HG03565 (cell line): ENCODE data around the gene MAD1L1.

Source experiments
- ATAC-seq: cut with Tn5 transposase; IDR thresholded peaks from one replicate; pipeline ENCODE4 v1.9.1; 2021; ENCODE audit warnings: mild to moderate bottlenecking, moderate library complexity; ENCODE audit not compliant: unreplicated experiment

Gene MAD1L1

DNA sequence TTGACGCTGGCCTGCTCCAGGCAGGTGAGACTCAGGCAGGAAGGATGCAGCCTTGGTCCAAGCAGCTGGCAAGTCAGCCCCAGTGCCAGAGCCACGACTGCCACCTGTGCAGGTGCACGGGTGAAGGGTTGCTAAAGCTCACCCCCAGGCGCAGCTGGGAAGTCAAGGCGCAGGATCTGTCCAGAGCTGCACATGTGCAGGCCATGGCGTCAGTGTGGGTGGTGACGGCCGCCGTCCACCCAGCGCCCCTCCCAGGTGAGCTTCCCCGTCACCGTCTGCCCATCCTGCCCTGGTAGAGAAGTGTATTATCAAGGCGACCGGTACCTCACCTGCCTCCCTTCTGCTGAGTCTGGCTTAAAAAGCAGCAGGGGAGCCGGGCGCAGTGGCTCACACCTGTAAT, 110.1 kb downstream of the MAD1L1 start:
- no peak for ATAC-seq

DNA sequence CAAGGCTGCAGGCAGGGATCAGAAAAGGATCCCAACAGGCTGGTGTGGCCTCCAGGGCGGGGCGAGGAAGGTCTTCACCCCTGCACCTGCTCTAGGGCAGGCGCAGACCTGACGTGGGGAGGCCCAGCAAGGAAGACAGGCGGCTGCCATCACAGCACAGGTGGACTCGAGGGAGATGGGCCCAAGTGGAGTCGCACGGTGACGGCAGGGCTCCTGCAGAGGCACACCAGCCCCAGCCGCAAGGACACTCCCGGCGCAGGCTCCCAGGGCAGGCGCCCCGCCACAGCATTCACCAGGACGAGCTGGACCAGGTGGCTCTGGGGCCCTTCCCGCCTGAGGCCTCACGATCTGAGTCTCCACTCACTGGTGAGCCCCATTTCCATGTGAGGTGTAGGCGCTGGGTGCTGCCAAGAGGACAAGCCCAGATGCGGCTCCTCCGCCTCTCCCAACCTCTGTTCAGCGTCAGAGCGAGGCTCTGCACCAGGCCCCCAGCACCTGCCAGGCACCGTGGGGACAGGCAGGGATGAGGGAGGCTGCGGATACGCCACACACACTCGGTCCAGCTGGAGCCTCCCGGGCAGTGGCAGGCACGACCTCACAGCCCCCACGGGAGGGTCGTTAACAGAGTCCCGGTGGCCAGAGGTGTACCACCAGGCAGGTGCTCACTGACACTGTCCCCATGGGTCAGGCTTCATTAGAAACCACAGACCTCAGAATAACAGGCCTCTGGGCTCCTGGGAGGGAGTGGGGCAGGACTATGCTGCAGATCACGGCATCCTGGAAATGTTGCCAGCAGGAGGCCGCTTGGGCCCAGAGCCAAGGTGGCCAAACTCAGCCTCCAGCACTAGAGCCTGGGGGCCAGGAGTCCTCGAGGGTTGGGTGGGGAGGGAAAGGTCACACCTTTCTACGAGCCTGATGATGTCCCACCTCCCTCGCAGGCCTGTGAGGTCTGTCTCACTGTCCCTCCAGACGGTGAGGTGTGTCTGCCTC, 111.6 kb downstream of the MAD1L1 start:
- ATAC-seq, result no peak

DNA sequence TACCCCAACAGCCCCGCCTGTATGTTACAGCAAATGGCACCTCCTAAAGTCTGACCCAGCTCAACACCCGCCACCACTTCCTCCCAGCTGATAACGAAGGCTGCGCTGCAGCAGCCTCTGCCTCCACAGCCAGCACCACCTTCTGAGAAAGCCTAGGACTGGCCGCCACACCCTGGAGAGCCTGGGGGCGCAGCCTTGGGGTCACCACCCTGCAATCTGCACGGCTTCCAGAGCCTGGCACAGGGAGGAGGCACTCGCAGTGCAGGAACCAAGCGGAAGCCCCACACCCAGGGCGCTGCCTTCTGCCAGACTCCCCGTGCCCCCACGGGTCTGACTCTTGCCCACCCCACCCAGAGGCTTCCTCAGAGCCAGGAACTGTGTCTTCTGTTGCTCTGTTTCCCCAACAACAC, 112.5 kb downstream of the MAD1L1 start:
- ATAC-seq, result no peak

GRCh38 chr7:2118630-2119190, 114.0 kb downstream of the MAD1L1 start:
- no peak for ATAC-seq

DNA sequence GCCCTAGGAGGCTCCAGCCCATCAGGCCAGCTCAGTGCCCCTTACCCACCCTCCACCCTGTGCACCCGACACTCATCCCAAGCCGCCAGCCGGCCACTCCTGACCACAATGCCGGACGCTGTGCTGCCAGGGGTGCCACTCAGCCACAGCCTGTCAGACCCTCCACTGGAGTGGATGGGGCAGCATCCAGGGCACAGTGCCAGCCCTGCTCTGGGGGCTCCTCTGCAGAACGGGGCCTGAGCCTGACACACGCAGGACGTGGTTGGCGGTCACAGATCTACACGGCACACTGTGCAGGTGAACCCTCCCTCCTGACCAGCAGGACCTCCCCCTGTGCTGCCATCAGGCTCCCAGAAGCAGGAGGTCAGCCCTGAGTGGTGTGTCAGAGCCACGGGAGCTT, 114.7 kb downstream of the MAD1L1 start:
- no peak for ATAC-seq

DNA sequence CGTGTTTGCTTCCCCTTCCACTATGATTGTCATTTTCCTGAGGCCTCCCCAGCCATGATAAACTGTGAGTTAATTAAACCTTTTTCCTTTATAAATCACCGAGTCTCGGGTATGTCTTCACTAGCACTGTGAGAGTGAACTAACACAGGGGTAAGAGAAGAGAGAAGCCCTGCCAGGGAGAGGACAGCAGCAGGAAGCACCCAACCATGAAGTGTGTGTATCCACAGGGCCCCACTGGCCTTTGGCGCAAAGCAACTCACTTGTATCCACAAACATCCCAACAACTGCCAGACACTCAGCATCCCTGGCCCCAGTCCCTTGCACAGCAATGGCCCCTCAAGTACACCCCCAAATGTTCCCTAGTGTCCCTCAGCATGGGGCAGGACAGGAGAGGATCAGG, 115.1 kb downstream of the MAD1L1 start:
- no peak for ATAC-seq

DNA sequence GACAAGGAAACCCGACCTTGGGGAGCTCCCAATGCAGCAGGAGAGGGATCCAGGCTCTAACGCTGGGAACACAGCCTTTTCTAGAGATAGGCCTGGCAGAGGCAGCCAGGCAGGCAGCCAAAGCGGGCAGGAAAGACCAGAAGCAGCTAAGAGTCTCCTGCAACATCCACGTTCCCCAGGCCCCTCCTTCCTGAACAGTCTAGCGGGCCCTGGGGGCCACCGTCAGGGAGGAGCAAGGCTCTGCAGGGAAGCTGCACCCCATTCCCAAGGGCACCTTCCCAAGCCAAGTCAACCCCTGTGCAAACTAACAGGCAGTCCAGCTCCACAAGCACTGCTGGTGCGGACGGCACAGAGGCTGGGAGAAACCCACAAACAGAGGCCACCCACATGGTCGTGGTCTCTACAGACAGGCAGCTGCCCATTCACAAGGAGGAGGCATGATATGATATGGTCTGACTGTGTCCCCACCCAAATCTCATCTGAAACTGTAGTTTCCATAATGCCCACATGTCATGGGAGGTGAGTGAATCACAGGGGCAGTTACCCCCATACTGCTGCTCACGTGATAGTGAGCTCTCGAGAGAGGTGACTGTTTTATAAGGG, 115.7 kb downstream of the MAD1L1 start:
- ATAC-seq, result no peak

GRCh38 chr7:2116448-2116810, 116.3 kb downstream of the MAD1L1 start:
- ATAC-seq, result no peak

DNA sequence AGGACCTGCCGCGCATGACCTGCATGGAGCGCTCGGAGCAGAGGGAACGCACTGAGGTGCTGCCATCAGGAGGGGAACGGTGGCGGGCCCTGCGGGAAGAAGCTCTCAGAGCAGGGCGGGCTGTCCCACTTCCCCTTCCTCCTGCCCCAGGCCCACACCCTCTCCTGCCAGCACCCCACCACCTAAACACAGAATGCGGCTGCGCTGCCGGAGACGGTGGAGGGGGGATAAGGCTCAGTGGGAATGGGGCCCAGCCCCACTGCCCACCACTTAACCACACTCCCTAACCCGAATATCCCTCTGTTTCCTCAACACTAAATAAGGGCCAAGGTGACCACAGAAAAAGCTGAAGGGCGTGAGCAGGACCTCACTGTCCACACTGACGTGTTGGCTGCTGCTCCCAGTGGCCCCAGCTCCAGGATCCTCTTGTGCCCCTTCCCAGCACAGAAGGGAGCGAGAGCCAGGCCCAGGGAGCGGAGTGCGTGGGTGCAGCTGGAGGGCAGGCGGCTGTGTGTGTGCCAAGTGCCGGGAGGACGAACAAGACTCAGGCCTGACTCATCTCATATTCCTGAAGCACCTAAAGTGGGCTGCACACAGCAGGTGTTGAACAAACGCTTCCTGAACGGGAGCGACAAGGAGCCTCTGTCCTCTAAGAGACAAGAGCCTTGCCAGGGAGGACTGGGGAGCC, 116.8 kb downstream of the MAD1L1 start:
- no peak for ATAC-seq

DNA sequence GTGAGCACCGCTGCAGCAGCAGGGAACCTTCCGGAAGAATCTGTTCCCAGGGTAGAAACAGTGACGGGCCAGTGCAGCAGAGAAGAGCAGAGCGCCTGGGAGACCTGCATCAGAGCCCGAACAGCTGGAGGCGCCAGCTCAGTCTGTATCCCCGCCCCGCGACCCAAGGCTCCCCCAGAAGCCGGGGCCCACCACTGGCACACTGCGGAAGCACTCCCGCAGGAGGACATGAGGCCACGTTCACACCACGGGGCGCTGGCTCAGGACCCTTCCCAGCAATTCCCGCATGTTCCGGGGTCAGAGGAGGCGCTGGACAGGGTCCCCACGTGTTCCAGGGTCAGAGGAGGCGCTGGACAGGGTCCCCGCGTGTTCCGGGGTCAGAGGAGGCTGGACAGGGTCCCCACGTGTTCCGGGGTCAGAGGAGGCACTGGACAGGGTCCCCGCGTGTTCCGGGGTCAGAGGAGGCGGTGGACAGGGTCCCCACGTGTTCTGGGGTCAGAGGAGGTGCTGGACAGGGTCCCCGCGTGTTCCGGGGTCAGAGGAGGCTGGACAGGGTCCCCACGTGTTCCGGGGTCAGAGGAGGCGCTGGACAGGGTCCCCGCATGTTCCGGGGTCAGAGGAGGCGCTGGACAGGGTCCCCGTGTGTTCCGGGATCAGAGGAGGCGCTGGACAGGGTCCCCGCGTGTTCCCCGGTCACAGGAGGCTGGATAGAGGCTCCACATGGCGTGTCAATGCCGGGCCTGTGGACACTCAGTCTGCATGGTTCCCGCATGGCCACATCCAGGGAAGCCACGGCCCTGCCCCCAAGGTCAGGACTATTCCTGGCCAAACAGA, 117.6 kb downstream of the MAD1L1 start:
- no peak for ATAC-seq

DNA sequence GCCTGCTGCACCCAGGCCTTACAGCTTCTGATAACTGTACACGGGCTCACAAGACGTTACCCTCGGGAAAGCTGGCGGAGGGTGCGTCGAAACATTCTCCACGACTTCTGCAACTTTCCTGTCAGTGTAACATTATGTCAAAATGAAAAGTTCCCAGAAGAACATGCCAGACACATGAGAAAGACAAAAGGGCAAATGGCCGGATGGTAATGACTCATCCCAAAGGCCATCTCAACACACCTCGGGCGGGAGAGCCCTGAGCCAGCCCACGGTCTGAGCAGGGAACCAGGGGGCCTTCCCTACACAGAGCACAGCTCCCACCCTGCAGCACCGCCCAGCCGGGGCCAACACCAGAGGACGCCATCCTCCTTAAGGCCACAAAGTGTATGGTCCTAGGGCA, 118.7 kb downstream of the MAD1L1 start:
- no peak for ATAC-seq

GRCh38 chr7:2112261-2113198, 120.2 kb downstream of the MAD1L1 start:
- no peak for ATAC-seq

GRCh38 chr7:2111568-2111967, 121.2 kb downstream of the MAD1L1 start:
- ATAC-seq, result no peak

DNA sequence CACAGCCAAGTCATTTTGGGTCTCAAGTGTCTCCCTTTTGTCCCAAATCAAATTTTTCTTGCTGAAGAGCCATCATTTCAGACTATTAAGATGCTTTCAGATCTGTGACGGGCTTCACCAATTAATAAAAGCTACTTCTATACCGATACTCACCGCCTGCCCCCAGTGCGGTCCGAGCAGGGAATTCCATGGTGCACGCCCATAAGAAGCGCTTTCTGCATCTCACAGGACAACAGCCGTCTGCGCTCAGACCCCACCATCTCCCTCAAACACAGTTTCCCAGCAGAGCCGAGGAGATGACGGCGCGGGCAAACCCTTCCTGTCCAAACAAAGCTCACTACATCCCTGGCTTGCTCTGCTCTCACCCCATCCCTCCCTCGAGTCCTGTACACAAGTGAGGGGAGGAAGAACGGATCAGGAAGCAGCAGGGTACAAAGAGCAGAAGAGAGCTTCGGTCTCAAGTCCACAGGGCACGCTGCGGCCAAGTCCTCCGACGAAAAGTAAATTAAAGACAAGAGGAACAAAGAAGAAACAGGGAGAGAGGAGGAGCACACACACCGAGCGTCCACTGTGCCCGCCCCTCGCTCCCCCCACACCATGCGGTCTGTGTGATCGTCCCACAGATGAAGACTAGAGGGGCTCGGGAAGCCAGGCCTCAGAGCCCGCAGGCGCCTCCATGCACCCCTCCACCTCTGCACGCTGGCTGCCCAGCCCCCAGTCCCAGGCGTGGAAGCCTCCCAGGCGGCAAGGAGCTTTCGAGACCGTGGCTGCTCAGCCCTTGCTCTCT, 121.9 kb downstream of the MAD1L1 start:
- ATAC-seq, result no peak

DNA sequence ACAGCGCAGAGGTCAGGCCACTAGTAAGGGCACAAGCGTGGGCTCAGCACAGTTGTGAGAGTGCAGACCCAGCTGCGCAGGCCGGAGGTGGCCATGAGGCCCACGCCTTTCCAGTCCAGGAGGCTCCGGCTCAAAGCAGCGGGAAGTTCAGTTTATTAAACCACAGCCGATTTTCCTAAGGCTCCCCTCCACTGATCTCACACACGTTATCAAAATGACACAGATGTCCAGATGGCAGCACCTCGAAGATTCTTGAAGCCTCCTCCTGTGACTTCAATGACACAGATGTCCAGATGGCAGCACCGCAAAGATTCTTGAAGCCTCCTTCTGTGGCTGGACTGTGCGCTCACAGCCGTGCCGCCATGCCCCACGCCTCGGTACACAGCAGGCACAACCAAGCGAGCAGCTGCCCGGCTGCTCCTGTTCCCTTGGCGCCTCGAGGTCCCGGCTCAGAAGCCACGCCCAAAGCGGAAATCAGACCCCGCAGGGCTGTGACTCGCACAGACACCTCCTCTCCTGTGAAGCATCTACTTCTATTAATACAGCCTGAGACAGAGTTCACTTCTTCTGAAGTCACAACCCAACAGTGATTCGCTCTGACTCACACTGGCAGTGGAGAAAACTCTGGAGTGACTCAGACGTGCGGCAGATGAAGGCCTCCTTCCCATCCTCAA, 122.7 kb downstream of the MAD1L1 start:
- ATAC-seq, result no peak

DNA sequence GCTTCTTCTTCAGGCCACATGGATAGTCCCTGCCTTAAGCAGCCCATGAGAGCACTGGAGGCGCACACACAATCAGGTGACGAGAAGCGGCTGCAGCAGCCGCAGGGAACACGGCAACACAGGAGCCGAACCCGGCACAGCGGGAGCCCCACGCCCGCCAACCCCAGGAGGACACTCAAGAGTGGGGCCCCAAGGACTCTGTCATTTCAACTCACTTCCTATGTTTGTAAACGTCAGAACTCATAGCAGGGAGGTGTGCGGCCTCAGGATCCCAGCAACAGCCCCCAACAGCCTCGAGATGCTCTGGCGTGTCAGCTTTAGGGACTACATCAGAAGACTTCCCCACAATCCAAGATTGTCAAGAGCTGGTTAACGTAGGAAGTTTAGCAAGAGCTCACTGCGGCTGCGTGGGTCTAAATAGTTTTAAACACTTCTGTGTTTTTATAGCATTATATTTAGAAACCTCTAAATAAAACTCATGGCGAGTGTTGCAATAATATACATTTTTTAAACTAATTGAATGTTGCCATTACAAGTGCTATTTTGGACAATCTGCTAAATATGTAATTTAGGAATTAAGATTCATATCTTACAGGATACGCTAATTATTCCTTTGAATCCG, 123.4 kb downstream of the MAD1L1 start:
- ATAC-seq, result no peak

DNA sequence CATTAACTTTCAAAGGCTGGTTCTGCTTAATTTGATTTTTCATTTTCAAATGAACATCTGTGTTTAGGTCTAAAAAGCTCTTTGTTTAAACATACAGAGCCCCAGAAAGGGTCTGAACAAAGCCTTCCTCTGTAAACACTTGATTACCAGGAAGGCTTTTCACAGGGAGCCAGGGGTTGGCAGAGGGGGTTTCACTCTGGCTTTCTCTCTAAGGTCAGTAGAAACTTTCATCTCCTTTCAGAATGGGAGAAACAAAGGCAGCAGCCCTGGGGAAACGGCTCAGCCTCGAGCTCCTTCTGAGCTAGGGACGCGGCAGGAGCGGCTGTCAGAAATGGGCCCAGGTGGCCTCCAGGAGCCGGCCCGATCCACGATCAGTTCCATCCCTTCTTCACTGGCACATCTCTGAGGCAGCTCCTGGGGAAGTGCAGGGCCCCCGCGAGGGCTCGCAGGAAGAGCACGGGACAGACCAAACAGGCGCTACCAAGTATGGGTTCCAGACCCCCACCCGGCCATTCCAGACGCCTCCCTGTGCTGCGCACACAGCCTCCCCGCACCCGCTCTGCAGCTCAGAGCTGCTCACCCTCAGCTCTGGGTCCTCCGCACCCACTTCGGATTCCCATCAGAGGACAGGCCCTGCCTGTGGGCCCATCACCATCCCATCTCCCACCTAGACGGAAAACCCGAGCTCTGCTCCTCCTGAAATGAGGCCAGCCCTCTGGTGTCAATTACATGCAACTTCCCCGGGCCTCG, 124.1 kb downstream of the MAD1L1 start:
- no peak for ATAC-seq
